Mononuclear cell (primary cell): ENCODE data around the gene CFAP74. TPM values are rescaled to one million over a fixed set of nuclear protein-coding genes. Genes with fewer than 3 reads are reported as not detected.

Source experiments
- H3K27me3 ChIP-seq: 2 replicates; pipeline ENCODE4 v1.6.0; 2011; ENCODE audit warnings: low read length, control low read depth; ENCODE audit not compliant: insufficient read depth
- H3K4me1 ChIP-seq: 2 replicates; pipeline ENCODE4 v1.5.1; 2011; ENCODE audit warnings: mild to moderate bottlenecking, low read length, control low read depth; ENCODE audit not compliant: insufficient read depth
- H3K4me3 ChIP-seq: 2 replicates; pipeline ENCODE4 v1.5.1; 2011; ENCODE audit warnings: mild to moderate bottlenecking, low read length, moderate library complexity
- H3K9me3 ChIP-seq: 2 replicates; pipeline ENCODE4 v1.5.1; 2011; ENCODE audit warnings: low read depth, mild to moderate bottlenecking, control low read depth, low read length
- total RNA-seq: library from RNA; depleted of rRNA; stranded (reverse); fragments of >200 nt; gene quantifications from one replicate; pipeline ENCODE4 v1.2.3, GENCODE V29; 2012

CFAP74 gene
- total RNA-seq, 1 donor, result under 0.01 TPM

- no peaks in the 10 kb centered on the region for H3K9me3 ChIP-seq
- H3K27me3 ChIP-seq, result no peaks in the 10 kb centered on the region
- no peaks in the 10 kb centered on the region for H3K4me1 ChIP-seq
- no peak overlapping the region for H3K4me3 ChIP-seq
These were observed 37.4 kb downstream of the CFAP74 start for GRCh38 chr1:1966071-1966740.

- Histone ChIP-seq H3K27me3 (no peaks in the 10 kb centered on the region), H3K9me3 (no peaks in the 10 kb centered on the region), H3K4me1 (no peaks in the 10 kb centered on the region), H3K4me3 (no peak overlapping the region)
These were observed 38.0 kb downstream of the CFAP74 start for GRCh38 chr1:1965546-1965945.

GRCh38 chr1:1964811-1965210, 38.8 kb downstream of the CFAP74 start:
- Histone ChIP-seq H3K4me3 (no peak overlapping the region), H3K27me3 (no peaks in the 10 kb centered on the region), H3K4me1 (no peaks in the 10 kb centered on the region), H3K9me3 (no peaks in the 10 kb centered on the region)

GRCh38 chr1:1963570-1963969, 40.0 kb downstream of the CFAP74 start:
- Histone ChIP-seq H3K4me3 (no peak overlapping the region), H3K9me3 (no peaks in the 10 kb centered on the region), H3K27me3 (no peaks in the 10 kb centered on the region), H3K4me1 (no peaks in the 10 kb centered on the region)

GRCh38 chr1:1962752-1963151, 40.8 kb downstream of the CFAP74 start:
- no peaks in the 10 kb centered on the region for H3K4me1 ChIP-seq
- no peak overlapping the region for H3K4me3 ChIP-seq
- H3K9me3 ChIP-seq, result no peaks in the 10 kb centered on the region
- no peaks in the 10 kb centered on the region for H3K27me3 ChIP-seq

- no peak overlapping the region for H3K4me3 ChIP-seq
- H3K27me3 ChIP-seq, result no peaks in the 10 kb centered on the region
- H3K4me1 ChIP-seq, result no peaks in the 10 kb centered on the region
These were observed 42.9 kb downstream of the CFAP74 start for GRCh38 chr1:1960480-1961196.

GRCh38 chr1:1959840-1960479, 43.6 kb downstream of the CFAP74 start:
- H3K27me3 ChIP-seq, result no peaks in the 10 kb centered on the region
- H3K4me1 ChIP-seq, result no peaks in the 10 kb centered on the region
- H3K9me3 ChIP-seq, result no peaks in the 10 kb centered on the region
- H3K4me3 ChIP-seq, result no peak overlapping the region

More at GRCh38 chr1:1960480-1961196, 42.9 kb downstream of the CFAP74 start:
- no peaks in the 10 kb centered on the region for H3K9me3 ChIP-seq

- Histone ChIP-seq H3K27me3 (no peaks in the 10 kb centered on the region), H3K4me3 (no peak overlapping the region), H3K4me1 (no peaks in the 10 kb centered on the region), H3K9me3 (no peaks in the 10 kb centered on the region)
These were observed 44.1 kb downstream of the CFAP74 start for GRCh38 chr1:1959459-1959839.

GRCh38 chr1:1958071-1958541, 45.5 kb downstream of the CFAP74 start:
- Histone ChIP-seq H3K4me3 (no peak overlapping the region), H3K9me3 (no peaks in the 10 kb centered on the region), H3K4me1 (no peaks in the 10 kb centered on the region), H3K27me3 (no peaks in the 10 kb centered on the region)

GRCh38 chr1:1957533-1957961, 46.0 kb downstream of the CFAP74 start:
- H3K4me1 ChIP-seq, result no peaks in the 10 kb centered on the region
- no peaks in the 10 kb centered on the region for H3K9me3 ChIP-seq
- no peak overlapping the region for H3K4me3 ChIP-seq
- H3K27me3 ChIP-seq, result no peaks in the 10 kb centered on the region

- H3K9me3 ChIP-seq, result no peaks in the 10 kb centered on the region
- no peaks in the 10 kb centered on the region for H3K4me1 ChIP-seq
- no peak overlapping the region for H3K4me3 ChIP-seq
- no peaks in the 10 kb centered on the region for H3K27me3 ChIP-seq
These were observed 46.7 kb downstream of the CFAP74 start for GRCh38 chr1:1956586-1957532.

- H3K9me3 ChIP-seq, result no peaks in the 10 kb centered on the region
- H3K4me1 ChIP-seq, result no peaks in the 10 kb centered on the region
- no peak overlapping the region for H3K4me3 ChIP-seq
- H3K27me3 ChIP-seq, result no peaks in the 10 kb centered on the region
These were observed 47.5 kb downstream of the CFAP74 start for GRCh38 chr1:1956101-1956500.

GRCh38 chr1:1955621-1956094, 47.9 kb downstream of the CFAP74 start:
- Histone ChIP-seq H3K4me1 (no peaks in the 10 kb centered on the region), H3K4me3 (no peak overlapping the region), H3K9me3 (no peaks in the 10 kb centered on the region), H3K27me3 (no peaks in the 10 kb centered on the region)

- H3K4me3 ChIP-seq, result no peak overlapping the region
- no peaks in the 10 kb centered on the region for H3K4me1 ChIP-seq
- no peaks in the 10 kb centered on the region for H3K9me3 ChIP-seq
- no peaks in the 10 kb centered on the region for H3K27me3 ChIP-seq
These were observed 48.6 kb downstream of the CFAP74 start for GRCh38 chr1:1954831-1955441.
